NCI-H526 treated with DMSO at 0.1 percent for 48 hours (cell line): Measurements from ENCODE around the gene MTF2.
"Not testable (repeated sequence)": the region's sequence is repeated elsewhere in the genome, so short reads cannot be mapped to it uniquely, and the experiment has no call there.

ENCODE experiments used
- DNase-seq: peaks from one replicate; lab custom pipeline; 2025; lab: John Stamatoyannopoulos, UW

MTF2 gene

GRCh38 chr1:93143136-93143535 is 64.1 kb downstream of the MTF2 start:
- no peak for DNase-seq

- no peak for DNase-seq
Measured at GRCh38 chr1:93143769-93144168, 64.7 kb downstream of the MTF2 start.

GRCh38 chr1:93148001-93148400 is 68.9 kb downstream of the MTF2 start:
- DNase-seq: no peak

GRCh38 chr1:93150729-93151128 is 71.6 kb downstream of the MTF2 start:
- DNase-seq: no peak

GRCh38 chr1:93151474-93151873 is 72.4 kb downstream of the MTF2 start:
- no peak for DNase-seq

- DNase-seq: no peak
Measured at GRCh38 chr1:93152835-93153234, 73.8 kb downstream of the MTF2 start.

GRCh38 chr1:93154898-93155297 is 75.8 kb downstream of the MTF2 start:
- DNase-seq: no peak

GRCh38 chr1:93155335-93155734 is 76.3 kb downstream of the MTF2 start:
- DNase-seq: no peak

- no peak for DNase-seq
Measured at GRCh38 chr1:93159337-93159736, 80.3 kb downstream of the MTF2 start.

GRCh38 chr1:93163314-93163713 is 84.2 kb downstream of the MTF2 start:
- not testable (repeated sequence) for DNase-seq

- no peak for DNase-seq
Measured at GRCh38 chr1:93164816-93165215, 85.7 kb downstream of the MTF2 start.

GRCh38 chr1:93165895-93166294 is 86.8 kb downstream of the MTF2 start:
- not testable (repeated sequence) for DNase-seq

GRCh38 chr1:93167006-93167405 is 87.9 kb downstream of the MTF2 start:
- DNase-seq: no peak

- not testable (repeated sequence) for DNase-seq
Measured at GRCh38 chr1:93170141-93170678, 91.1 kb downstream of the MTF2 start.

GRCh38 chr1:93171549-93172034 is 92.5 kb downstream of the MTF2 start:
- no peak for DNase-seq

- no peak for DNase-seq
Measured at GRCh38 chr1:93172778-93173177, 93.7 kb downstream of the MTF2 start.

GRCh38 chr1:93174638-93175037 is 95.6 kb downstream of the MTF2 start:
- not testable (repeated sequence) for DNase-seq

GRCh38 chr1:93177991-93178390 is 98.9 kb downstream of the MTF2 start:
- no peak for DNase-seq

- peak; percentile 5 for DNase-seq
Measured at GRCh38 chr1:93178418-93178817, 99.3 kb downstream of the MTF2 start.

GRCh38 chr1:93179886-93180722 is 101.0 kb downstream of the MTF2 start, which contains the start of gene TMED5:
Gene TMED5 (minus strand): TSS chr1:93180413. CDS start chr1:93180242, 171 bp downstream.
- peak; percentile 97 for DNase-seq

GRCh38 chr1:93180723-93181613 is 101.9 kb downstream of the MTF2 start, which contains the start of gene CCDC18:
Gene CCDC18 (plus strand): TSS chr1:93180724. CDS start chr1:93183362, 2,638 bp downstream.
- no peak for DNase-seq

- DNase-seq: no peak
Measured at GRCh38 chr1:93186667-93187066, 107.6 kb downstream of the MTF2 start.
